ENCODE results near the gene KASH5. TPM values are rescaled to one million over a fixed set of nuclear protein-coding genes. Genes with fewer than 3 reads are reported as not detected.

The KASH5 gene
- polyA plus RNA-seq: 1 to 10 TPM in 1 of 3 donors, not detected in 2; 1.9 TPM

GRCh38 chr19:49387936-49388372 is at the start of gene KASH5:
Gene KASH5, plus strand, starts transcription at chr19:49388249. Its CDS starts 2,635 bp downstream, at chr19:49390884.
- WGBS, 3 donors: 36 to 52% (median 50%) methylated on average over 40 of the region's 40 CpGs
- no peak within 1 kb of the TSS for H3K27ac ChIP-seq (ENCODE audit: low read depth, low read length)

- 13 to 42% (median 42%) methylated on average over 30 of the region's 30 CpGs for WGBS, 3 donors
- H3K27ac ChIP-seq (ENCODE audit: low read depth, low read length): no peak overlapping the region
These were observed 49.3 kb upstream of the KASH5 start for GRCh38 chr19:49338691-49339300.

GRCh38 chr19:49339301-49340068 is 48.6 kb upstream of the KASH5 start:
- no peak overlapping the region for H3K27ac ChIP-seq (ENCODE audit: low read depth, low read length)
- 11 to 43% (median 27%) methylated on average over 46 to 47 of the region's 47 CpGs for WGBS, 3 donors

GRCh38 chr19:49340069-49340864 is 47.8 kb upstream of the KASH5 start:
- 8 to 30% (median 22%) methylated on average over 35 to 36 of the region's 36 CpGs for WGBS, 3 donors
- H3K27ac ChIP-seq (ENCODE audit: low read depth, low read length): no peak overlapping the region

- 88 to 93% (median 92%) methylated on average over 11 of the region's 11 CpGs for WGBS, 3 donors
- no peak overlapping the region for H3K27ac ChIP-seq (ENCODE audit: low read depth, low read length)
These were observed 47.0 kb upstream of the KASH5 start for GRCh38 chr19:49340865-49341718.

GRCh38 chr19:49342291-49342721 is 45.7 kb upstream of the KASH5 start:
- 90 to 94% (median 92%) methylated on average over 11 of the region's 11 CpGs for WGBS, 3 donors
- H3K27ac ChIP-seq (ENCODE audit: low read depth, low read length): no peak overlapping the region

GRCh38 chr19:49343123-49343522 is 44.9 kb upstream of the KASH5 start:
- 94 to 95% (median 94%) methylated on average over 7 of the region's 7 CpGs for WGBS, 3 donors
- no peak overlapping the region for H3K27ac ChIP-seq (ENCODE audit: low read depth, low read length)

GRCh38 chr19:49344505-49345423 is 43.3 kb upstream of the KASH5 start:
- 79 to 92% (median 82%) methylated on average over 11 of the region's 11 CpGs for WGBS, 3 donors
- H3K27ac ChIP-seq (ENCODE audit: low read depth, low read length): no peak overlapping the region

GRCh38 chr19:49347191-49347590 is 40.9 kb upstream of the KASH5 start:
- 96 to 99% (median 96%) methylated on average over 14 to 15 of the region's 15 CpGs for WGBS, 3 donors
- H3K27ac ChIP-seq (ENCODE audit: low read depth, low read length): no peak overlapping the region

GRCh38 chr19:49347835-49348234 is 40.2 kb upstream of the KASH5 start:
- no peak overlapping the region for H3K27ac ChIP-seq (ENCODE audit: low read depth, low read length)
- 66 to 75% (median 66%) methylated on average over 3 of the region's 3 CpGs for WGBS, 3 donors

- H3K27ac ChIP-seq (ENCODE audit: low read depth, low read length): no peak overlapping the region
- 42 to 92% (median 90%) methylated on average over 12 of the region's 12 CpGs for WGBS, 3 donors
These were observed 39.5 kb upstream of the KASH5 start for GRCh38 chr19:49348305-49349189.

GRCh38 chr19:49349567-49349966 is 38.5 kb upstream of the KASH5 start:
- WGBS, 3 donors: 93 to 98% (median 94%) methylated on average over 2 of the region's 2 CpGs
- H3K27ac ChIP-seq (ENCODE audit: low read depth, low read length): no peak overlapping the region

- no peak overlapping the region for H3K27ac ChIP-seq (ENCODE audit: low read depth, low read length)
- WGBS, 3 donors: 17 to 73% (median 28%) methylated on average over 12 of the region's 12 CpGs
These were observed 32.1 kb upstream of the KASH5 start for GRCh38 chr19:49355909-49356353.

- 45 to 78% (median 53%) methylated on average over 7 of the region's 7 CpGs for WGBS, 3 donors
- H3K27ac ChIP-seq (ENCODE audit: low read depth, low read length): peak overlapping the region; percentile 54
These were observed 31.7 kb upstream of the KASH5 start for GRCh38 chr19:49356382-49356781.

GRCh38 chr19:49357186-49357585 is 30.9 kb upstream of the KASH5 start:
- 78 to 86% (median 86%) methylated on average over 9 of the region's 9 CpGs for WGBS, 3 donors

More at GRCh38 chr19:49357186-49357585, 30.9 kb upstream of the KASH5 start:
- H3K27ac ChIP-seq (ENCODE audit: low read depth, low read length): no peak overlapping the region

All from adipose tissue (tissue), 3 donors.